ENCODE results near the gene PDE4B. TPM values are rescaled to one million over a fixed set of nuclear protein-coding genes. Genes with fewer than 3 reads are reported as not detected.

PDE4B gene
- total RNA-seq, 2 experiments from 2014 or later: 2.4 to 3.1 TPM

DNA sequence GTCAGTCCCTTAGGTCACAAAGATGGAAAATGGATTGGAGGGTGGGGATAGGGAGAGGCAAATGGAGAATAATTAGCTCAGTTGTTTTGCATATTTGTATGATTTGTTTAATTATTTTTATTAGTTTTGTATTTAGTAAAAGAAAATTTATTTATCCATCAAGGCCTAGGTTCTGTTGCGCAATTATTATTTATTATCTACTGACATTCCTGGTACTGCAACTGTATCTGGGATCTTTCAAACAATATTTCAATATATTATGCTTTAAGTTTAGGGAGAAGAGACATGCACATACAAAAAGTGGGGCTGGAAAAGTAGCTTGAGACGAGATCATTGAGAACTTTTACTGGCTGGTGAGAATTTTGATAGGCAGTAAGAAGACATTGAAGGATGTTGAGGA lies 424.9 kb downstream of the PDE4B start:
- Histone ChIP-seq H3K27ac (ENCODE audit: low read depth, low read length, poor library complexity, severe bottlenecking) (no peak overlapping the region), H3K79me2 (ENCODE audit: insufficient read depth, low read depth, low read length) (no peaks in the 10 kb centered on the region), H3K36me3 (ENCODE audit: insufficient read depth, low read length) (no peaks in the 10 kb centered on the region), H4K20me1 (ENCODE audit: insufficient read depth, low read length) (no peaks in the 10 kb centered on the region), H3K4me2 (ENCODE audit: low read length) (no peak overlapping the region), H2AFZ (ENCODE audit: low read length) (no peak overlapping the region), H3K9me2 (ENCODE audit: insufficient read depth, low read length) (no peaks in the 10 kb centered on the region), H3K9me3 (ENCODE audit: low read length) (no peaks in the 10 kb centered on the region), H3K4me1 (ENCODE audit: insufficient read depth, low read length, poor library complexity, severe bottlenecking) (no peaks in the 10 kb centered on the region), H3K4me3 (ENCODE audit: low read depth, low read length, poor library complexity, severe bottlenecking) (no peak overlapping the region)
- POLR2A ChIA-PET: interaction anchor here (0.5 to 1.2 kb wide), 4 partner anchors 9 to 534 kb away, joined by 3 to 5 read pairs (median 4); no protein-coding TSS in a partner anchor
- CTCF ChIA-PET (ENCODE audit: unreplicated experiment): no interaction called here
- TF ChIP-seq, protein P1, sequence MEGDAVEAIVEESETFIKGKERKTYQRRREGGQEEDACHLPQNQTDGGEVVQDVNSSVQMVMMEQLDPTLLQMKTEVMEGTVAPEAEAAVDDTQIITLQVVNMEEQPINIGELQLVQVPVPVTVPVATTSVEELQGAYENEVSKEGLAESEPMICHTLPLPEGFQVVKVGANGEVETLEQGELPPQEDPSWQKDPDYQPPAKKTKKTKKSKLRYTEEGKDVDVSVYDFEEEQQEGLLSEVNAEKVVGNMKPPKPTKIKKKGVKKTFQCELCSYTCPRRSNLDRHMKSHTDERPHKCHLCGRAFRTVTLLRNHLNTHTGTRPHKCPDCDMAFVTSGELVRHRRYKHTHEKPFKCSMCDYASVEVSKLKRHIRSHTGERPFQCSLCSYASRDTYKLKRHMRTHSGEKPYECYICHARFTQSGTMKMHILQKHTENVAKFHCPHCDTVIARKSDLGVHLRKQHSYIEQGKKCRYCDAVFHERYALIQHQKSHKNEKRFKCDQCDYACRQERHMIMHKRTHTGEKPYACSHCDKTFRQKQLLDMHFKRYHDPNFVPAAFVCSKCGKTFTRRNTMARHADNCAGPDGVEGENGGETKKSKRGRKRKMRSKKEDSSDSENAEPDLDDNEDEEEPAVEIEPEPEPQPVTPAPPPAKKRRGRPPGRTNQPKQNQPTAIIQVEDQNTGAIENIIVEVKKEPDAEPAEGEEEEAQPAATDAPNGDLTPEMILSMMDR (conservative IDR thresholded peaks at IDR 0.05; ENCODE audit: low read length): no peak
- TF ChIP-seq EZH2phosphoT487 (IDR thresholded peaks at IDR 0.05; ENCODE audit: borderline replicate concordance, low read depth, low read length): no peak
- no peak for DNase-seq (ENCODE audit: low spot score)
- BruUV-seq (replicated peaks): no TSS peak
- intact Hi-C loops (cut with micrococcal nuclease; ENCODE audit: unreplicated experiment): no loop called here

DNA sequence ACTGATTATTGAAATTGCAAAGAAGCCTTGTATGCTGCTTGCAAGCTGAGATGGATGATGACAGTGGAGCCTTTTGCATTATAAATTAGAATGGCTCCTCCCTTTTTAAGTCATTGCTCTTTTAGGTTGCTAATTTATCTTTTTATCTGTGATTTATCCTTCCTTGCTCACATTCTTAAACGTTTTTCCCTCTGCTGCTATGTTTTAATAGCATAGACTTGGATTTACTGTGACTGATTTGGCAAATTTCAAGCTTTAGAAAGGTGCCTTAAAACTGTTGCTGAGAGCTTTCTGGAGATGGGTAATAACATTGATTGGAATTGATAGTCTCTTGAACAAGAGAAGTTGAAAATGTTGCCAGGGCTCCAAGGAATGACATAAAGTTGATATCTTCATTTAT lies 427.8 kb downstream of the PDE4B start:
- CTCF ChIA-PET (ENCODE audit: unreplicated experiment): no interaction called here
- Histone ChIP-seq H3K9me2 (ENCODE audit: insufficient read depth, low read length) (no peaks in the 10 kb centered on the region), H3K4me2 (ENCODE audit: low read length) (no peak overlapping the region), H2AFZ (ENCODE audit: low read length) (no peak overlapping the region), H3K27ac (ENCODE audit: low read depth, low read length, poor library complexity, severe bottlenecking) (no peak overlapping the region), H3K36me3 (ENCODE audit: insufficient read depth, low read length) (no peaks in the 10 kb centered on the region), H4K20me1 (ENCODE audit: insufficient read depth, low read length) (no peaks in the 10 kb centered on the region), H3K9me3 (ENCODE audit: low read length) (no peaks in the 10 kb centered on the region), H3K4me1 (ENCODE audit: insufficient read depth, low read length, poor library complexity, severe bottlenecking) (no peaks in the 10 kb centered on the region), H3K4me3 (ENCODE audit: low read depth, low read length, poor library complexity, severe bottlenecking) (no peak overlapping the region), H3K79me2 (ENCODE audit: insufficient read depth, low read depth, low read length) (no peaks in the 10 kb centered on the region)
- no peak for DNase-seq (ENCODE audit: low spot score)
- POLR2A ChIA-PET: no interaction called here
- TF ChIP-seq, protein P1 (conservative IDR thresholded peaks at IDR 0.05; ENCODE audit: low read length): no peak
- TF ChIP-seq EZH2phosphoT487 (IDR thresholded peaks at IDR 0.05; ENCODE audit: borderline replicate concordance, low read depth, low read length): no peak
- intact Hi-C loops (cut with micrococcal nuclease; ENCODE audit: unreplicated experiment): no loop called here
- no TSS peak for BruUV-seq (replicated peaks)

DNA sequence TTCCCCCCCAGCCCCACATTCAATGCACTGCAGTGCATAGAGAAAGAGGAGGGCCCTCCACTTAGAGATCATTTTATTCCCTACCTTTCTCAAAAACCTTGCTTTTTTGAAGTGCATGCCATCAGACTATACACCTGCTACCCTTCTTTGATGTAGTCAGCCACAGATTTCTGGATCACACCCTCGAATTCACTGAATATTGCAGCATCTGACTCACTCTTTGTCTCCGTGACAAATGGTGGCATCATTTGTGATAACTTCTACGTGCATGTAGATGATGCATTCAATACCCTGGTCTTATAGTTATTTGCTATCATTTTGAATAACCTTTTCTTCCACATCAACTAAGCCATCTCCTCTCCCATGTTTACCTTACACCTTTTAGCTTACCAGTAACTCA lies 431.0 kb downstream of the PDE4B start:
- Histone ChIP-seq H3K36me3 (ENCODE audit: insufficient read depth, low read length) (no peaks in the 10 kb centered on the region), H3K4me1 (ENCODE audit: insufficient read depth, low read length, poor library complexity, severe bottlenecking) (no peaks in the 10 kb centered on the region), H3K27ac (ENCODE audit: low read depth, low read length, poor library complexity, severe bottlenecking) (no peak overlapping the region), H3K9me3 (ENCODE audit: low read length) (no peaks in the 10 kb centered on the region), H2AFZ (ENCODE audit: low read length) (no peak overlapping the region), H3K4me2 (ENCODE audit: low read length) (no peak overlapping the region), H4K20me1 (ENCODE audit: insufficient read depth, low read length) (no peaks in the 10 kb centered on the region), H3K9me2 (ENCODE audit: insufficient read depth, low read length) (no peaks in the 10 kb centered on the region), H3K4me3 (ENCODE audit: low read depth, low read length, poor library complexity, severe bottlenecking) (no peak overlapping the region), H3K79me2 (ENCODE audit: insufficient read depth, low read depth, low read length) (no peaks in the 10 kb centered on the region)
- CTCF ChIA-PET (ENCODE audit: unreplicated experiment): no interaction called here
- no TSS peak for BruUV-seq (replicated peaks)
- no peak for DNase-seq (ENCODE audit: low spot score)
- POLR2A ChIA-PET: interaction anchor here (0.9 to 1.8 kb wide), 4 partner anchors 12 to 104 kb away, joined by 3 to 6 read pairs (median 4); no protein-coding TSS in a partner anchor
- intact Hi-C loops (cut with micrococcal nuclease; ENCODE audit: unreplicated experiment): no loop called here
- TF ChIP-seq, protein P1 (conservative IDR thresholded peaks at IDR 0.05; ENCODE audit: low read length): no peak
- no peak for TF ChIP-seq EZH2phosphoT487 (IDR thresholded peaks at IDR 0.05; ENCODE audit: borderline replicate concordance, low read depth, low read length)
